Measurements from ENCODE around the gene ARHGEF19. TPM values are rescaled to one million over a fixed set of nuclear protein-coding genes. Genes with fewer than 3 reads are reported as not detected.

Gene ARHGEF19
- 1.6 TPM for total RNA-seq

DNA sequence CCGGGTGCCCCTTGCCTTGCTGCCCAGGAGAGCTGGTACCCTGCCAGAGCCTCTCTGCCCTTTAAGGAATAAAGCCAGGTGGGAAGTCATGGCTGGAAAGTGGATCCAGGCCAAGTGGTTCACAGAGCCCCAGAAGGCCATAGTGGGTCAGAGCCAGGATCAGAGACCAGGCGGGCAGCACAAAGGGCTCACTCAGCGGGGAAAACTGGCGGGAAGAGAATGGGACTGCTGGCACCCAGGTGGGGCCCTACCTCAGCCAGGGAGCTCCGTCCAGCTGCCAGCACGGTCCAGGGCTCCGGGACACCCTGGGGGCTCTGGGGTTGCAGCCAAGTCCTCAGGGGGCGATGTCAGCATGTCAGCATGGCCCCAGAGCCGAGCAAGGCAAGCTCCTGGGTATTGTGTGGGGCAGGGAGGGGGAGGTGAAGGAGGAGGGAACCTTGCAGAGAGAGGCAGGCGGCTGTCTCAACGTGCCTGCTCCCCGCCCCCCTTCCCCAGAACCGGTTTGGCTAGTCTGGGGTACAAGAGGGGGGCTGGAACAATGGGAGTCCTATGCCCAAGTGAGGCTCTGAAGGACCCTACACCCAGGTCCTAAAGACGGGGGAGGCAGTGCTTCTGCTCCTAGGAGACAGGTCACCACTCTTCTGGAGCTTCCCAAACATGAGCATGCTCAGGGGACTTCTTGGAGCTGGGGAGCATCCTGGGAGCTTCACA, at the start of gene ARHGEF19:
TSS of gene ARHGEF19 (minus strand) at position 402 of the 711 bp plus-strand sequence. CDS start 3,598 bp downstream, outside the sequence.

DNA sequence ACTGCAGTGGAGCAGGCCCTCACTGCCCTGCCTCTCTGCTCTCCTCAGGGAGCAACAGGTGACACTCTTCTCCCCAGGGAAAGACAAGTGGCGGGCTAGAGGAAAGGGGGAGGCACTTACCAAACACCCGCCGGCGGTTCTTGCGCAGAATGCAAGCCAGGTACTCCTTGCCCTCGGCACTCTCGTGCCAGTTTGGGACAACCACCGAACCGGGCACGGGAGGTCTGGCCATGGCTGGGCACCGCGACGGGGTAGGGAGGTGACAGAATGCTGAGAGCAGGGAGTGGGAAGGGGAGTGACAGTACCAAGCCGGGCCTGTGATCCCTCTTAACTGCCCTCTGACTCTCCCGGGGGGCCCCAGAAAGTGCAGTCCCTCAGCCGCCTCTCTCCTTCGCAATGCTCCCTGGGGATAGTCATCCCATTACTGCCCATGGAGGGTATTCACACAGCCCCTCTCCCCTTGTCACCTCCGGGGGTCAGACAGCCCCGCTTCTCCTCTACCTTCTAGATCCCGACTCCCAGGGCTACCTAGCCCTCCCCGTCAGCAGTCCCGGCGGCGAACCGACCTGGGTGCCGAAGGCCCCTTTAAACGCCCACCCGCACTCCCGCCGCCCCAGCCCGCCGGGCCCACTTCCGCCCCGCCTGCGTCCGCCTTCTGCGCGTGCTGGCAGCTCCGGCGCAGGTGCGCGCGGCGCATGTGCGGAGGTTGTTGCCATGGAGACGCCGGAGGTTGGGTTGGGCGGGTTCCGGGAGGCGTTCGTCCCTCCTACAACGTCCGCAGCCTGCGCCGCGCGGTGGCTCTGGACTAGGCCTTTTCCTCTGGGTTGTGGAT, 24.3 kb upstream of the ARHGEF19 start, which contains the start of gene CPLANE2:
TSS of gene CPLANE2 (minus strand) at position 673 of the 832 bp plus-strand sequence. CDS start at position 232, 441 bp downstream.

DNA sequence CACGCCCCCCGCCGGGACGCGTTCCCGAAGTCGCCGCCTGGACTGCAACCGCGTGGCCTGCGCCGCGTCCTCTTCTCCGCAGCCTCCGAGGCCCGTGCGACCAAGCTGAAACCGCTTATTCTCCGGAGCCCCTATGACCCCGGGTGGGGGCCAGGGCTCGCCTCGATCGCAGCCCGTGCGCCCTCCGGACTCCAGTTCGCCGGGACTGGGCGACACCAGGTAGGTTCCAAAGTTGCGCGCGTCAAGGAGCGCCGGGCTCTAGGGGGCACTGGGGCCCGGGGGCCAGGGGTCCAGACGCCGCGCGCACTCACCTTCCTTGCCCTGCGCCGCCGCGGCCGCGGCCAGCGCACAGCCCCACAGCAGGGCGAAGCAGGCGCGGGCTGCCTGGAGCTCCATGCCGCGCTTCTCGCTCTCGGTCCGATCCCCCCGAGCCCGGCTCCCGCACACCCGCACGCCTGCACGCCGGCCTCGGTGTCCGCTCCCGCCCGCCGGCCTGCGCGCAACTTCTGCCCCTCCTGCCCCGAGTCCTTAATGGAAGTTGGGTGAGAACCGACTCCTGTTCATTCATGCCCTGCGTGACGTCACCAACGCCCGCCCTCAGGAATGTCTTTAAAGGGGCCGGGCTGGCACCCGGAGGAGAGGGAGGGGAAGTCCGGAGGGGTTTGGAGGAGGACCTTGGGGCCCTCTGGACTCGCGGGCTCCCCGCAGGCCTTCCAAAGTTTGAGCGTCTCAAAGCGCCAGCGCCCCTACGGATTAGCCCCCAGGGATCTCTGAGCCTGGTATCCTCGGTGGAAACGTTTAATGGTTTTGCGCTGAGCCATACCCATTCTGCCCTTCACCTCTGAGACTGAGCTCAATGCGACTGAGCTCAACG, 56.7 kb downstream of the ARHGEF19 start, which contains the start of gene EPHA2:
TSS of gene EPHA2 (minus strand) at position 533 of the 874 bp plus-strand sequence. CDS start at position 396, 137 bp downstream.

Small RNA genes within 50 kb of the gene (small RNA-seq; reads per million reads assigned to genes)
- gene MT1XP1 = not detected

Other genes starting within 250 kb of the ARHGEF19 start
- 23.8 TPM for gene ZBTB17, start 236.6 kb downstream of the ARHGEF19 start, total RNA-seq
- 1.2 TPM for gene SRARP, start 208.4 kb downstream of the ARHGEF19 start, total RNA-seq
- gene HSPB7, start 194.6 kb downstream of the ARHGEF19 start, total RNA-seq = 0.23 TPM
- gene CLCNKA, start 190.6 kb downstream of the ARHGEF19 start, total RNA-seq = 0.23 TPM
- gene CLCNKB, start 168.9 kb downstream of the ARHGEF19 start, total RNA-seq = 0.92 TPM
- gene FAM131C, start 139.0 kb downstream of the ARHGEF19 start, total RNA-seq = 4.6 TPM
- gene EPHA2, start 56.6 kb downstream of the ARHGEF19 start, total RNA-seq = 2.5 TPM
- 37.4 TPM for gene CPLANE2, start 24.5 kb upstream of the ARHGEF19 start, total RNA-seq
- 31.4 TPM for gene FBXO42, start 139.8 kb upstream of the ARHGEF19 start, total RNA-seq
- 11.3 TPM for gene SZRD1, start 154.6 kb upstream of the ARHGEF19 start, total RNA-seq
- not detected for gene SPATA21, start 224.8 kb upstream of the ARHGEF19 start, total RNA-seq
- 27.5 TPM for gene NECAP2, start 228.1 kb upstream of the ARHGEF19 start, total RNA-seq